ENCODE measurements around the gene RAB40A.

DNA sequence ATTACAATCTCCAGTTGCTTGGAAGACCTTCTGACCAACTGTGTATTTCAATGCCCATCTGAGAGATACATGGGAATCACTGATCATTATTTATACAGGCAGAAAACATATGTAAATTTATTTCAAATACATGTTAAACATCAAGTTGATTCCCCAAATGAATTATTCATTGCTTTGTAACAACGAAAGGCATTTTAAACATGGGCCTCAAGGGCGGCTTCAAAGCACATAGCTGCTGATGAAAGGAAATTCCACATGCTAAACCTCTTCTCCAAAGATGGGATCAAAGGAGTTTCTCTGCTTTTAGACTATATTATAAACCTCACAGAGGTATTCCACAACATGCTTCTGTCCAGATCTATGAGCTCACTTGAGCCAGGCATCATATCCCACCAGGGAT, 4.3 kb upstream of the RAB40A start:
- TF ChIP-seq, protein P1, sequence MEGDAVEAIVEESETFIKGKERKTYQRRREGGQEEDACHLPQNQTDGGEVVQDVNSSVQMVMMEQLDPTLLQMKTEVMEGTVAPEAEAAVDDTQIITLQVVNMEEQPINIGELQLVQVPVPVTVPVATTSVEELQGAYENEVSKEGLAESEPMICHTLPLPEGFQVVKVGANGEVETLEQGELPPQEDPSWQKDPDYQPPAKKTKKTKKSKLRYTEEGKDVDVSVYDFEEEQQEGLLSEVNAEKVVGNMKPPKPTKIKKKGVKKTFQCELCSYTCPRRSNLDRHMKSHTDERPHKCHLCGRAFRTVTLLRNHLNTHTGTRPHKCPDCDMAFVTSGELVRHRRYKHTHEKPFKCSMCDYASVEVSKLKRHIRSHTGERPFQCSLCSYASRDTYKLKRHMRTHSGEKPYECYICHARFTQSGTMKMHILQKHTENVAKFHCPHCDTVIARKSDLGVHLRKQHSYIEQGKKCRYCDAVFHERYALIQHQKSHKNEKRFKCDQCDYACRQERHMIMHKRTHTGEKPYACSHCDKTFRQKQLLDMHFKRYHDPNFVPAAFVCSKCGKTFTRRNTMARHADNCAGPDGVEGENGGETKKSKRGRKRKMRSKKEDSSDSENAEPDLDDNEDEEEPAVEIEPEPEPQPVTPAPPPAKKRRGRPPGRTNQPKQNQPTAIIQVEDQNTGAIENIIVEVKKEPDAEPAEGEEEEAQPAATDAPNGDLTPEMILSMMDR (IDR thresholded peaks at IDR 0.05; ENCODE audit: insufficient read depth, low read length, poor library complexity, severe bottlenecking), result no peak
- no peak for TF ChIP-seq EZH2phosphoT487 (conservative IDR thresholded peaks at IDR 0.05; ENCODE audit: low read length)
